ENCODE results near the gene LCORL. TPM values are rescaled to one million over a fixed set of nuclear protein-coding genes. Genes with fewer than 3 reads are reported as not detected.

The LCORL gene
- total and polyA plus RNA-seq, 2 donors (not counting 3 experiments of a cell fraction or from before 2014, with no cell fraction given): 2.8 to 23.9 TPM

DNA sequence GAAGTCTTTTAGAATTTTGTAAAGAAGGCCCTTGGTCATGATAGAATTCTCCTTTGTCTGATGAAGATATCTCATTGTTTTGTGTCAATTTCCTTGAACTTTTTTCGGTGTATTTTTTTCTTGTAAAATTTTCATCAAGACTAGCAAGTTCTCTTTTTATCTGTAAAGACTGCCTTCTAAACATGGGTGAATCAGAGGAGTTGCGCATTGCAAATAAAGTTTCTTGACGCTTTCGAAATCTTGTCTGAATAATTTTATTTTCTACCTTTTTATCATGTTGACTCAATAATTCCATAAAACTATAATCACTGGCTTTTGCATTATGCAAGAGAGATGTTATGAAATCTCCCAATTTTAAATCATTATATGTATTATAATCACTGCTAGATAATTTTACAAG, 144.6 kb downstream of the LCORL start:
- ChIA-PET POLR2A (no interaction called here), CTCF (no interaction called here)
- no peak overlapping the region for H3K4me3 ChIP-seq (replicated peaks in 1 of 3; ENCODE audit: insufficient read depth in 1 of 3, low read depth in 1 of 3, low read length in 3 of 3)
- H4K20me1 ChIP-seq (replicated peaks; ENCODE audit: control insufficient read depth, extremely low read depth, insufficient read depth, low read length): no peaks in the 10 kb centered on the region
- no peak for TF ChIP-seq JUN (IDR thresholded peaks at IDR 0.05; ENCODE audit: borderline replicate concordance, insufficient read depth, insufficient read length, low read depth)
- TF ChIP-seq EZH2 (IDR thresholded peaks at IDR 0.05; ENCODE audit: borderline replicate concordance, low read depth, low read length, severe bottlenecking): no peak
- TF ChIP-seq GATA2 (IDR thresholded peaks at IDR 0.05; ENCODE audit: insufficient read depth, insufficient read length, low read depth, low read length): no peak
- TF ChIP-seq, protein P1, sequence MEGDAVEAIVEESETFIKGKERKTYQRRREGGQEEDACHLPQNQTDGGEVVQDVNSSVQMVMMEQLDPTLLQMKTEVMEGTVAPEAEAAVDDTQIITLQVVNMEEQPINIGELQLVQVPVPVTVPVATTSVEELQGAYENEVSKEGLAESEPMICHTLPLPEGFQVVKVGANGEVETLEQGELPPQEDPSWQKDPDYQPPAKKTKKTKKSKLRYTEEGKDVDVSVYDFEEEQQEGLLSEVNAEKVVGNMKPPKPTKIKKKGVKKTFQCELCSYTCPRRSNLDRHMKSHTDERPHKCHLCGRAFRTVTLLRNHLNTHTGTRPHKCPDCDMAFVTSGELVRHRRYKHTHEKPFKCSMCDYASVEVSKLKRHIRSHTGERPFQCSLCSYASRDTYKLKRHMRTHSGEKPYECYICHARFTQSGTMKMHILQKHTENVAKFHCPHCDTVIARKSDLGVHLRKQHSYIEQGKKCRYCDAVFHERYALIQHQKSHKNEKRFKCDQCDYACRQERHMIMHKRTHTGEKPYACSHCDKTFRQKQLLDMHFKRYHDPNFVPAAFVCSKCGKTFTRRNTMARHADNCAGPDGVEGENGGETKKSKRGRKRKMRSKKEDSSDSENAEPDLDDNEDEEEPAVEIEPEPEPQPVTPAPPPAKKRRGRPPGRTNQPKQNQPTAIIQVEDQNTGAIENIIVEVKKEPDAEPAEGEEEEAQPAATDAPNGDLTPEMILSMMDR (IDR thresholded peaks at IDR 0.05; ENCODE audit: extremely low read depth in 1 of 2, insufficient read depth in 1 of 2, low read depth in 1 of 2, low read length in 2 of 2): no peak
- TF ChIP-seq FOS (IDR thresholded peaks at IDR 0.05; ENCODE audit: borderline replicate concordance, insufficient read depth, low read length): no peak
- no peak for TF ChIP-seq MYC (IDR thresholded peaks at IDR 0.05; ENCODE audit: low read depth, low read length)
- no peak for TF ChIP-seq POLR2AphosphoS5 (IDR thresholded peaks at IDR 0.05; ENCODE audit: insufficient read depth, low read depth, low read length)
- TF ChIP-seq POLR2A (IDR thresholded peaks at IDR 0.05; ENCODE audit: low read depth, low read length): no peak
- TF ChIP-seq, protein P2, sequence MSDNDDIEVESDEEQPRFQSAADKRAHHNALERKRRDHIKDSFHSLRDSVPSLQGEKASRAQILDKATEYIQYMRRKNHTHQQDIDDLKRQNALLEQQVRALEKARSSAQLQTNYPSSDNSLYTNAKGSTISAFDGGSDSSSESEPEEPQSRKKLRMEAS (IDR thresholded peaks at IDR 0.05; ENCODE audit: insufficient read depth, insufficient read length): no peak
- no peak overlapping the region for H3K4me2 ChIP-seq (ENCODE audit: insufficient read depth, low read length)
- H3K27me3 ChIP-seq (ENCODE audit: control insufficient read depth in 2 of 2, insufficient read depth in 2 of 2, low read length in 2 of 2): no peaks in the 10 kb centered on the region
- DNase-seq (ENCODE audit: low read depth, low spot score): no peak
- no peak overlapping the region for H3K9ac ChIP-seq (replicated peaks; ENCODE audit: extremely low read depth, insufficient read depth, low read length)
- peaks cover 0 to 3% of the 10 kb centered on the region in 2 experiments for H3K36me3 ChIP-seq (ENCODE audit: control insufficient read depth in 2 of 2, extremely low read depth in 1 of 2, insufficient read depth in 2 of 2, low read length in 2 of 2)
- intact Hi-C loops (cut with micrococcal nuclease) (no loop called here), dilution Hi-C loops (cut with MboI; ENCODE audit: extremely low pct_ligation_motif_present, low sequenced_read_pairs) (no loop called here)
- no TSS peak for BruUV-seq (replicated peaks)
- H3K4me1 ChIP-seq (ENCODE audit: control insufficient read depth, extremely low read depth, insufficient read depth, low read length): no peaks in the 10 kb centered on the region
- no peaks in the 10 kb centered on the region for H3K9me1 ChIP-seq (replicated peaks; ENCODE audit: control insufficient read depth, extremely low read depth, insufficient read depth, low read length)
- no peak overlapping the region for H3K27ac ChIP-seq (ENCODE audit: insufficient read depth, low read depth, low read length)
- no peaks in the 10 kb centered on the region for H3K9me3 ChIP-seq (replicated peaks; ENCODE audit: control insufficient read depth, insufficient read depth, low read length)
- no peak overlapping the region for H2AFZ ChIP-seq (ENCODE audit: low read depth, low read length)
- FAIRE-seq: no peak
- H3K79me2 ChIP-seq (ENCODE audit: control insufficient read depth, insufficient read depth, low read length): no peaks in the 10 kb centered on the region

Measured in endothelial cell of umbilical vein (primary cell).